SU-DHL-6 (cell line): Measurements from ENCODE around the gene TRH.

Experiments used
- CTCF ChIP-seq: fragments of 200-600 bp; sonication (generic); IDR thresholded peaks from one replicate; pipeline ENCODE4 v1.5.1; 2017; ENCODE audit warnings: antibody characterized with exemption, mild to moderate bottlenecking, low read length, moderate library complexity; ENCODE audit not compliant: insufficient read depth, poor library complexity, severe bottlenecking
- EZH2phosphoT487 ChIP-seq: fragments of 200-600 bp; sonication (generic), shearing (Covaris generic); conservative IDR thresholded peaks from 2 replicates; pipeline ENCODE4 v1.6.1; 2018; ENCODE audit warnings: mild to moderate bottlenecking, antibody characterized with exemption, low read length, moderate library complexity, mixed read lengths

GRCh38 chr3:129954514-129954913, 20.0 kb upstream of the TRH start:
- no peak for TF ChIP-seq CTCF
- TF ChIP-seq EZH2phosphoT487: no peak
